Testis (tissue), 3 donors: ENCODE measurements around the gene PTPRQ. TPM values are rescaled to one million over a fixed set of nuclear protein-coding genes. Genes with fewer than 3 reads are reported as not detected.

Experiments used
- DNase-seq: peaks from one replicate; pipeline ENCODE4 v3.0.0-alpha.2; 2019
- H3K27ac ChIP-seq, 2 donors: fragments of 200-600 bp; sonication (generic); one replicate each; pipeline ENCODE4 v1.5.1; 2019
- H3K27me3 ChIP-seq: fragments of 200-600 bp; sonication (generic); one replicate; pipeline ENCODE4 v1.5.1; 2019
- H3K36me3 ChIP-seq: fragments of 200-600 bp; sonication (generic); one replicate; pipeline ENCODE4 v1.5.1; 2017; ENCODE audit warnings: low read depth; ENCODE audit errors: missing control alignments
- H3K4me1 ChIP-seq: fragments of 200-600 bp; sonication (generic); one replicate; pipeline ENCODE4 v1.5.1; 2019
- H3K4me3 ChIP-seq, 2 donors: fragments of 200-600 bp; sonication (generic); one replicate each; pipeline ENCODE4 v1.5.1; 2017 to 2019
- H3K9me3 ChIP-seq: fragments of 200-600 bp; sonication (generic); one replicate; pipeline ENCODE4 v1.5.1; 2017
- POLR2A ChIP-seq: fragments of 450-650 bp; IDR thresholded peaks from one replicate; pipeline ENCODE4 v1.6.1; 2017; ENCODE audit warnings: antibody characterized with exemption, mild to moderate bottlenecking, moderate library complexity
- WGBS, 2 donors: methylation state at CpG; one replicate each; pipeline ENCODE4 v1.1.5; 2018; 5-methylcytosine and 5-hydroxymethylcytosine counted together
- intact Hi-C: fragments of 100-400 bp; cut with DNase I; formaldehyde crosslinking; loops from one replicate; pipeline ENCODE4 v1.15.1; 2023; ENCODE audit warnings: low total_unique reads
- polyA plus RNA-seq: library from polyadenylated mRNA; stranded (reverse); fragments of 350-450 nt; fragmentation: Illumina TruSeq; extraction: RNeasy Lipid Tissue Mini Kit (QIAGEN cat#74804); gene quantifications from one replicate; pipeline ENCODE4 v1.2.3, GENCODE V29; 2014; ENCODE audit warnings: low read depth, low replicate concordance; ENCODE audit not compliant: insufficient read depth
- total RNA-seq, 2 donors: library from RNA; depleted of rRNA; stranded (reverse); fragments of >200 nt; gene quantifications; one replicate each; pipeline ENCODE4 v1.2.3, GENCODE V29; 2016
- TF ChIP-seq, protein P1 (sequence below), 3 experiments: fragments of 450-650 bp in 2 of 3; fragments of 200-600 bp in 1 of 3; sonication (generic) in 1 of 3; IDR thresholded peaks; one replicate each; pipeline ENCODE4 v1.5.1; 2016 to 2019; ENCODE audit warnings: antibody characterized with exemption in 3 of 3, mild to moderate bottlenecking in 2 of 3, moderate library complexity in 1 of 3

Gene PTPRQ
- total and polyA plus RNA-seq, 3 donors from 2014 or later: 1.4 to 3.8 (median 3.7) TPM

DNA sequence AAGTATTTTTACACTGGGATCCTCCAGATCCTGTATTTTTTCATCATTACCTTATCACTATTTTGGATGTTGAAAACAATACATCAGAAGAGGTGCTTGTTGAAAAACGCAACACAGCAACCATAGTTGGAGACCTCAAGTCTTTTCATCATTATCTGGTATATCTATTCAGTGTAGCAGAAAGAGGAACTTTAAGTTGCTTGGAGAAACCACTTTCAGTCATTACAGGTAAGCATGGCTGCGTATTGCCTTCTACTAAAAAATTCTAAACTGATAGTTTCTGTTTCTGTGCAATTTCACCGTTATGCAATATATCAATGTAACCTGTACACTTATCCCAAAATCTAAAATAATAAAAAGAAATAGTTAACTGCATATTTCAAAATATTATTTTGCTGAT is 32.2 kb upstream of the PTPRQ start:
- Histone ChIP-seq H3K27ac (no peak overlapping the region), H3K9me3 (no peaks in the 10 kb centered on the region), H3K4me3 (no peak overlapping the region), H3K36me3 (no peaks in the 10 kb centered on the region), H3K4me1 (no peaks in the 10 kb centered on the region), H3K27me3 (no peaks in the 10 kb centered on the region)
- DNase-seq: no peak
- intact Hi-C loops: no loop called here
- TF ChIP-seq, protein P1, sequence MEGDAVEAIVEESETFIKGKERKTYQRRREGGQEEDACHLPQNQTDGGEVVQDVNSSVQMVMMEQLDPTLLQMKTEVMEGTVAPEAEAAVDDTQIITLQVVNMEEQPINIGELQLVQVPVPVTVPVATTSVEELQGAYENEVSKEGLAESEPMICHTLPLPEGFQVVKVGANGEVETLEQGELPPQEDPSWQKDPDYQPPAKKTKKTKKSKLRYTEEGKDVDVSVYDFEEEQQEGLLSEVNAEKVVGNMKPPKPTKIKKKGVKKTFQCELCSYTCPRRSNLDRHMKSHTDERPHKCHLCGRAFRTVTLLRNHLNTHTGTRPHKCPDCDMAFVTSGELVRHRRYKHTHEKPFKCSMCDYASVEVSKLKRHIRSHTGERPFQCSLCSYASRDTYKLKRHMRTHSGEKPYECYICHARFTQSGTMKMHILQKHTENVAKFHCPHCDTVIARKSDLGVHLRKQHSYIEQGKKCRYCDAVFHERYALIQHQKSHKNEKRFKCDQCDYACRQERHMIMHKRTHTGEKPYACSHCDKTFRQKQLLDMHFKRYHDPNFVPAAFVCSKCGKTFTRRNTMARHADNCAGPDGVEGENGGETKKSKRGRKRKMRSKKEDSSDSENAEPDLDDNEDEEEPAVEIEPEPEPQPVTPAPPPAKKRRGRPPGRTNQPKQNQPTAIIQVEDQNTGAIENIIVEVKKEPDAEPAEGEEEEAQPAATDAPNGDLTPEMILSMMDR (IDR thresholded peaks at IDR 0.05): no peak
- TF ChIP-seq POLR2A: no peak
- 70 to 81% methylated on average over 3 of the region's 3 CpGs for WGBS, 2 donors

- Histone ChIP-seq H3K4me3 (no peak overlapping the region), H3K9me3 (no peaks in the 10 kb centered on the region), H3K36me3 (no peaks in the 10 kb centered on the region), H3K27ac (no peak overlapping the region), H3K27me3 (no peaks in the 10 kb centered on the region), H3K4me1 (no peaks in the 10 kb centered on the region)
- intact Hi-C loops: no loop called here
- no peak for DNase-seq
- 11 to 14% methylated on average over 3 of the region's 3 CpGs for WGBS, 2 donors
- TF ChIP-seq, protein P1 (IDR thresholded peaks at IDR 0.05): peak; percentile 46 to 78 (median 55)
- no peak for TF ChIP-seq POLR2A
Measured at GRCh38 chr12:80412343-80412953, 31.6 kb upstream of the PTPRQ start.

- H3K4me1 ChIP-seq: no peaks in the 10 kb centered on the region
- H3K36me3 ChIP-seq: no peaks in the 10 kb centered on the region
- intact Hi-C loops: no loop called here
- TF ChIP-seq, protein P1 (IDR thresholded peaks at IDR 0.05): no peak
- no peak for TF ChIP-seq POLR2A
- no peak overlapping the region for H3K4me3 ChIP-seq
- WGBS, 2 donors: 90 to 95% methylated on average over 3 of the region's 3 CpGs
- no peaks in the 10 kb centered on the region for H3K9me3 ChIP-seq
- DNase-seq: no peak
- H3K27me3 ChIP-seq: no peaks in the 10 kb centered on the region
- no peak overlapping the region for H3K27ac ChIP-seq
Measured at GRCh38 chr12:80413462-80413861, 30.6 kb upstream of the PTPRQ start.

DNA sequence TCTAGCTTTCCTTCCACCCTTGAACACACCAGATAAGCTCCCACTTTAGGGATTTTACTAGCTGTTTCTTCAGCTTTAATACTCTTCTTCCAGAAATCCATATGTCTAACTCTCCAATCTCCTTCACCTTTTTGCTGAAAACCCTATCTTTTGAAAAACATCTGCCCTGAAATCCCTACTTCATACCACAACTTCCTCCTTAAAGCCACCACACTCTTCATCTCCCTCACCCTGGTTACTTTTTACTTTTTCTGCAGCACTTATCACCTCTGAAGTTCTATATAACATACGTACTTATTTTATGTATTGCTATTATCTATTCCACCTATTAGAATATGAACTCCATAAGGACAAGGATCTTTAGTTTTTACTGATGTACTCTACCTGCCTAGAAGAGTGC is 28.6 kb upstream of the PTPRQ start:
- H3K27ac ChIP-seq: no peak overlapping the region
- H3K4me1 ChIP-seq: no peaks in the 10 kb centered on the region
- H3K9me3 ChIP-seq: no peaks in the 10 kb centered on the region
- no peaks in the 10 kb centered on the region for H3K27me3 ChIP-seq
- DNase-seq: no peak
- no peaks in the 10 kb centered on the region for H3K36me3 ChIP-seq
- intact Hi-C loops: no loop called here
- no peak for TF ChIP-seq POLR2A
- TF ChIP-seq, protein P1 (IDR thresholded peaks at IDR 0.05): no peak
- H3K4me3 ChIP-seq: no peak overlapping the region
- 74 to 88% methylated on average over 1 of the region's 1 CpG for WGBS, 2 donors

DNA sequence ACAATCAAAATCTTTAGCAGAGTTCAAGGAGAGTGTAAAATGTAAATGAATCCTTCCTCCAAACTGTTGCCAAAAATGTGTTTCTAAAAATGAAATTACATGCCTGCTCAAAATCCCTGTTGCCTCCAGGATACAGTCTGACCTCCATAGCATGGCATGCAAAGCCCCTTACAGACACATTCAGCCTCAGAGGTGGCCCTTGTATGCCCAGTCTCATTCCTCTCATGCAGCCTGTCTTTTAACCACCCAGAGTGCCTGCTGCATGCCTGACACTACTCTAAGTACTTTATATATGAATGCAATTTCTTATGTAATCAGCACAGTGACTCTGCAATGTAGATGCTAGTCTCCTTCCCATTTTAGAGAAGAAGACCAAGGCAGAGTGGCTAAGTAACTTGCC is 24.4 kb upstream of the PTPRQ start:
- Histone ChIP-seq H3K27ac (no peak overlapping the region), H3K4me1 (no peaks in the 10 kb centered on the region), H3K36me3 (no peaks in the 10 kb centered on the region), H3K27me3 (no peaks in the 10 kb centered on the region), H3K4me3 (no peak overlapping the region), H3K9me3 (no peaks in the 10 kb centered on the region)
- intact Hi-C loops: no loop called here
- no peak for DNase-seq
- no peak for TF ChIP-seq POLR2A
- TF ChIP-seq, protein P1 (IDR thresholded peaks at IDR 0.05): no peak
